Gastrocnemius medialis (tissue), 4 donors: ENCODE data around the gene KLHL34. TPM values are rescaled to one million over a fixed set of nuclear protein-coding genes. Genes with fewer than 3 reads are reported as not detected.

Source experiments
- ATAC-seq, 2 donors: fragments of 150-250 bp; one replicate each; pipeline ENCODE4 v1.9.1; 2016
- DNase-seq, 2 donors: peaks; one replicate each; pipeline ENCODE4 v3.0.0-alpha.2; 2019
- H3K27ac ChIP-seq, 4 donors: fragments of 200-600 bp; sonication (generic); 1 replicate in 1 of 4; 2 replicates in 3 of 4; pipeline ENCODE4 v1.5.1; 2016 to 2018; ENCODE audit warnings: mild to moderate bottlenecking in 2 of 4, moderate library complexity in 1 of 4
- H3K27me3 ChIP-seq, 3 donors: fragments of 200-600 bp; sonication (generic) in 2 of 3; 1 replicate in 1 of 3; 2 replicates in 2 of 3; pipeline versions ENCODE4 v1.5.1 to v1.6.0; 2016 to 2019; ENCODE audit warnings: mild to moderate bottlenecking in 1 of 3, moderate library complexity in 1 of 3
- H3K36me3 ChIP-seq, 2 donors: fragments of 200-600 bp; sonication (generic) in 1 of 2; one replicate each; pipeline ENCODE4 v1.5.1; 2017 to 2018
- H3K4me1 ChIP-seq, 2 donors: fragments of 200-600 bp; sonication (generic) in 1 of 2; one replicate each; pipeline ENCODE4 v1.5.1; 2016 to 2017; ENCODE audit warnings: mild to moderate bottlenecking in 2 of 2
- H3K4me3 ChIP-seq, 4 donors: fragments of 200-600 bp; sonication (generic) in 3 of 4; 1 replicate in 1 of 4; 2 replicates in 3 of 4; pipeline ENCODE4 v1.5.1; 2016 to 2019; ENCODE audit warnings: mild to moderate bottlenecking in 2 of 4
- H3K9me3 ChIP-seq, 3 donors: fragments of 200-600 bp; sonication (generic) in 2 of 3; 1 replicate in 1 of 3; 2 replicates in 2 of 3; pipeline ENCODE4 v1.5.1; 2016 to 2019
- CTCF ChIP-seq, 5 experiments: fragments of 450-650 bp in 3 of 5; fragments of 200-600 bp in 2 of 5; sonication (generic) in 2 of 5; IDR thresholded peaks in 4 of 5; conservative IDR thresholded peaks in 1 of 5; 1 replicate in 4 of 5; 2 replicates in 1 of 5; pipeline ENCODE4 v1.5.1; 2016 to 2019; ENCODE audit warnings: antibody characterized with exemption in 5 of 5, mild to moderate bottlenecking in 3 of 5, moderate library complexity in 3 of 5
- POLR2A ChIP-seq, 2 donors: fragments of 450-650 bp; IDR thresholded peaks; one replicate each; pipeline ENCODE4 v1.6.1; 2017; ENCODE audit warnings: antibody characterized with exemption in 2 of 2, mild to moderate bottlenecking in 2 of 2, moderate library complexity in 2 of 2
- in situ Hi-C, 4 donors: fragments of 200-750 bp; cut with MboI; loops; one replicate each; pipeline versions ENCODE4 v1.15.0 to v1.8.0; 2017; ENCODE audit warnings: low sequenced_read_pairs in 4 of 4
- intact Hi-C: fragments of 100-400 bp; cut with DNase I; formaldehyde crosslinking; loops from one replicate; pipeline ENCODE4 v1.15.1; 2023; ENCODE audit warnings: low total_unique reads
- total RNA-seq, 4 donors: library from RNA; depleted of rRNA; stranded (reverse); fragments of >200 nt; gene quantifications; one replicate each; pipeline versions ENCODE4 v1.1.0 to v1.2.3, GENCODE V29; 2016

The KLHL34 gene
- total RNA-seq, 4 donors from 2014 or later: 2.2 to 6.2 (median 3.4) TPM

- H3K4me3 ChIP-seq: no peak overlapping the region
- in situ Hi-C loops (no loop called here), intact Hi-C loops (no loop called here)
- H3K27me3 ChIP-seq: no peaks in the 10 kb centered on the region
- ATAC-seq: peak; percentile 53 to 58
- DNase-seq: peak in 1 of 2 donors; percentile 12
- peak overlapping the region in 3 of 4 donors; percentile 34 to 62 (median 40) for H3K27ac ChIP-seq
- peaks cover 0 to 15% of the 10 kb centered on the region in 2 donors for H3K4me1 ChIP-seq
- H3K36me3 ChIP-seq: no peaks in the 10 kb centered on the region
- H3K9me3 ChIP-seq: no peaks in the 10 kb centered on the region
- TF ChIP-seq CTCF (IDR thresholded peaks at IDR 0.05 in 4 of 5, conservative IDR thresholded peaks at IDR 0.05 in 1 of 5): no peak
- no peak for TF ChIP-seq POLR2A (IDR thresholded peaks at IDR 0.05)
These were observed 42.1 kb upstream of the KLHL34 start for GRCh38 chrX:21700275-21700674.

DNA sequence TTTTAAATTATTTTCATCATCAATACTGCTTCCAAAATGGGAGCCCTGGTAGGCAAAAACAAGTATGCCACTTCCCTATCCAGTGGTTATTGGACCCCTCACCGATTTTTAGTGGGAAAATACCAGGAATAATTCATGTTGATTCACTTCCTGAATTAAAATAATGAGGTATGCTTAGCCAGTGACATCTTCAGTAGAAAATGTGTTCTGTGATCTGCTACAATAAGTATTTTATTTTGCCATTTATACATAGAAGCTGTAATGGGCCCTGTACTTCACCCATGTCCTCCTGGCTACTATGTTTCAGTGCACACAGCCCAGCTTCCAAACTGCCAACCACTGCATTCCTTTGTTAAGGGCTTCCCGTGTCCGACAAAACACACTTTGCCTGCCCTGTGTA, 41.0 kb upstream of the KLHL34 start:
- Histone ChIP-seq H3K27ac (no peak overlapping the region), H3K36me3 (no peaks in the 10 kb centered on the region), H3K27me3 (no peaks in the 10 kb centered on the region), H3K4me3 (no peak overlapping the region), H3K9me3 (no peaks in the 10 kb centered on the region), H3K4me1 (peaks cover 0 to 15% of the 10 kb centered on the region in 2 donors)
- no peak for ATAC-seq
- TF ChIP-seq CTCF (IDR thresholded peaks at IDR 0.05 in 4 of 5, conservative IDR thresholded peaks at IDR 0.05 in 1 of 5): no peak
- DNase-seq: no peak
- intact Hi-C loops: no loop called here
- in situ Hi-C loops: no loop called here

DNA sequence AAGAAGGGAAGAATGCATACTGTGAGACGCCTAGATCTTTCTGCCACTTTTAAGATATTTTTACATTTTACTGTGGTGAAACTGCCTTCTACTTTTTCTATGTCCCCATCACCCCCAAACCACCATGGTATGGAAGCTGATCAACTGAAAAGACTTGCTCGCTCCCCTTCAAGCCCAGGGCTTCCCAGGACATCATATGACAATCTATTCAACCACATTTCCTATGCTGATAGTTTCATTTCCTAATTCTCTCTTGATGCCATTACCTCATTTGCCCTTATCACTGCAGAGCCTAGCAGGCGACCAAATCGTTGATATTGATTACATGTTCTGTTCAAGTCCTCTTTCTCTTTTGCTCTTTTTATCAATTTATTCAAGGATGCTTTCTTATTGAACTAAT, 40.1 kb upstream of the KLHL34 start:
- H3K27ac ChIP-seq: no peak overlapping the region
- intact Hi-C loops: no loop called here
- TF ChIP-seq POLR2A (IDR thresholded peaks at IDR 0.05) (no peak), CTCF (IDR thresholded peaks at IDR 0.05 in 4 of 5, conservative IDR thresholded peaks at IDR 0.05 in 1 of 5) (no peak)
- H3K36me3 ChIP-seq: no peaks in the 10 kb centered on the region
- no peak overlapping the region for H3K4me3 ChIP-seq
- ATAC-seq (no peak), DNase-seq (no peak)
- no peaks in the 10 kb centered on the region for H3K27me3 ChIP-seq
- H3K9me3 ChIP-seq: no peaks in the 10 kb centered on the region
- in situ Hi-C loops: no loop called here
- peaks cover 0 to 13% of the 10 kb centered on the region in 2 donors for H3K4me1 ChIP-seq

DNA sequence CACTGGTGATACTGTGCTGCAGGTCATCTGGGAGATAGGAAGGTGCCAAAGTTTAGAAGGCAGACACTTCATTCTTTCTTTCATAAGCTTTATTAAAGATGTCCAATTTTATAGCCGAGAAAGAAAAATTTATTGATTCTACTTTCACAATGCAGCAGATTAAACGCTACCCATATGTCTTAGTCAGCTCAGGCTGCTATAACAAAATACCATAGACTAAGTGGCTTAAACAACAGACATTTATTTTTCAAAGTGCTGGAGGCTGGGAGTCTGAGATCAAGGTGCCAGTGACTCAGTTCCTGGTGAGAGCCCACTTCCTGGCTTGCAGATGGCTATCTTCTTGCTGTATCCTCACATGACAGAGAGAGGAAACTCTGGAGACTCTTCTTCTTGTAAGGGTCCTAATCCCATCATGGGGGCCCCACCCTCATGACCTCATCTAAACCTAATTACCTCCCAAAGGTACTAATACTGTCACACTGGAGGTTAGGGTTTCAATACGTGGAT, 33.4 kb upstream of the KLHL34 start:
- H3K36me3 ChIP-seq: no peaks in the 10 kb centered on the region
- H3K27ac ChIP-seq: no peak overlapping the region
- intact Hi-C loops: no loop called here
- no peak overlapping the region for H3K4me3 ChIP-seq
- no peak for TF ChIP-seq CTCF (IDR thresholded peaks at IDR 0.05 in 4 of 5, conservative IDR thresholded peaks at IDR 0.05 in 1 of 5)
- no peak for TF ChIP-seq POLR2A (IDR thresholded peaks at IDR 0.05)
- in situ Hi-C loops: no loop called here
- H3K9me3 ChIP-seq: no peaks in the 10 kb centered on the region
- H3K27me3 ChIP-seq: no peaks in the 10 kb centered on the region
- no peak for DNase-seq
- H3K4me1 ChIP-seq: no peaks in the 10 kb centered on the region
- ATAC-seq: no peak

GRCh38 chrX:21683941-21684340, 25.8 kb upstream of the KLHL34 start:
- no peaks in the 10 kb centered on the region for H3K36me3 ChIP-seq
- no peaks in the 10 kb centered on the region for H3K9me3 ChIP-seq
- no peak overlapping the region for H3K4me3 ChIP-seq
- TF ChIP-seq CTCF (IDR thresholded peaks at IDR 0.05 in 4 of 5, conservative IDR thresholded peaks at IDR 0.05 in 1 of 5) (no peak), POLR2A (IDR thresholded peaks at IDR 0.05) (no peak)
- no peak for ATAC-seq
- no peak overlapping the region for H3K27ac ChIP-seq
- no peaks in the 10 kb centered on the region for H3K4me1 ChIP-seq
- in situ Hi-C loops (no loop called here), intact Hi-C loops (no loop called here)
- DNase-seq: no peak
- no peaks in the 10 kb centered on the region for H3K27me3 ChIP-seq
